Cardiac fibroblast (primary cell): ENCODE data around the gene SMARCA1.

Experiments used
- DNase-seq, 2 donors: peaks; one replicate each; pipeline versions ENCODE4 v3.0.0 to v3.0.0-alpha.2; 2010; ENCODE audit warnings: low read depth in 2 of 2
- H3K4me3 ChIP-seq, 2 donors: replicated peaks in 1 of 2; 1 replicate in 1 of 2; 2 replicates in 1 of 2; pipeline ENCODE4 v1.5.1; 2011; ENCODE audit warnings: low read depth in 2 of 2, low read length in 2 of 2, mild to moderate bottlenecking in 2 of 2, moderate library complexity in 1 of 2
- TF ChIP-seq, protein P1 (sequence below): IDR thresholded peaks from one replicate; pipeline ENCODE4 v1.5.1; 2011; ENCODE audit warnings: low read depth, mild to moderate bottlenecking, low read length, inconsistent platforms

The SMARCA1 gene

DNA sequence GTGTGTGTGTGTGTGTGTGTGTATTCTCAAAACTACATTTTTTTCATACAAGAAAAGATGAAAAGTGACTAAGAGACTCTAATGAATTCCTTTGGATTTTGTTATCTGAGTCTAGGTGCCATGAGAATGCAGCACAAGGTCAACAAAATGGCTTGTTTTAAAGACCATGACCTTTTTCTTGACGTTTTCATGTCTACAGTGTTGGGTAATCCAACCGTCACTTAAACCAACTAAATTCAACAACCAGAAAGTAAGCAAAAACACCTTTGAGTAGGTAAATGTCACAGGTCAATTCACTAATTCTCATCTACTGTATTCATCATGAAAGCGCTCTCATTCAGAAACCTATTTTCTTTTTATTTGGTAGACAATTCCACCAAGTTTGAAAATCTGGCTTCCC lies 3.1 kb downstream of the SMARCA1 start:
- DNase-seq = no peak
- TF ChIP-seq, protein P1, sequence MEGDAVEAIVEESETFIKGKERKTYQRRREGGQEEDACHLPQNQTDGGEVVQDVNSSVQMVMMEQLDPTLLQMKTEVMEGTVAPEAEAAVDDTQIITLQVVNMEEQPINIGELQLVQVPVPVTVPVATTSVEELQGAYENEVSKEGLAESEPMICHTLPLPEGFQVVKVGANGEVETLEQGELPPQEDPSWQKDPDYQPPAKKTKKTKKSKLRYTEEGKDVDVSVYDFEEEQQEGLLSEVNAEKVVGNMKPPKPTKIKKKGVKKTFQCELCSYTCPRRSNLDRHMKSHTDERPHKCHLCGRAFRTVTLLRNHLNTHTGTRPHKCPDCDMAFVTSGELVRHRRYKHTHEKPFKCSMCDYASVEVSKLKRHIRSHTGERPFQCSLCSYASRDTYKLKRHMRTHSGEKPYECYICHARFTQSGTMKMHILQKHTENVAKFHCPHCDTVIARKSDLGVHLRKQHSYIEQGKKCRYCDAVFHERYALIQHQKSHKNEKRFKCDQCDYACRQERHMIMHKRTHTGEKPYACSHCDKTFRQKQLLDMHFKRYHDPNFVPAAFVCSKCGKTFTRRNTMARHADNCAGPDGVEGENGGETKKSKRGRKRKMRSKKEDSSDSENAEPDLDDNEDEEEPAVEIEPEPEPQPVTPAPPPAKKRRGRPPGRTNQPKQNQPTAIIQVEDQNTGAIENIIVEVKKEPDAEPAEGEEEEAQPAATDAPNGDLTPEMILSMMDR = no peak
- H3K4me3 ChIP-seq = no peak overlapping the region

DNA sequence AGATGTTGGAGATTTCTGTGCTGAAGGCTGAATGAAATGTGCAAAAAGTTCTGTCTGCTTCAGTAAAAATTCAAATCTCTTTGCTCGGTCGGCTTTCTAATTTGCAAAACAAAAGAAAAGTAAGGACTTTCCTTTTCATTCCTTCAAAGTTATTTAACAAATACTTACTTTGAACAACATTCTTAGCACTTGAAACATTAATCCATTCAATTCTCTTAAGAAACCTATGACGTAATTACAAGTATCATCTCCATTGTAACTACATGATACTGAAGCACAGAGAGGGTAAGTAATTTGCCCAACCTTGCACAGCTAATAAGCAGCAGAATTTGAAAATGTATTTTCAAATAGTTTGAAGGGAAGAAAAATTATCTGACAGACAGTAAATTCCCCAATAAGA lies 6.9 kb downstream of the SMARCA1 start:
- no peak overlapping the region for H3K4me3 ChIP-seq
- DNase-seq = no peak
- TF ChIP-seq, protein P1 = no peak

DNA sequence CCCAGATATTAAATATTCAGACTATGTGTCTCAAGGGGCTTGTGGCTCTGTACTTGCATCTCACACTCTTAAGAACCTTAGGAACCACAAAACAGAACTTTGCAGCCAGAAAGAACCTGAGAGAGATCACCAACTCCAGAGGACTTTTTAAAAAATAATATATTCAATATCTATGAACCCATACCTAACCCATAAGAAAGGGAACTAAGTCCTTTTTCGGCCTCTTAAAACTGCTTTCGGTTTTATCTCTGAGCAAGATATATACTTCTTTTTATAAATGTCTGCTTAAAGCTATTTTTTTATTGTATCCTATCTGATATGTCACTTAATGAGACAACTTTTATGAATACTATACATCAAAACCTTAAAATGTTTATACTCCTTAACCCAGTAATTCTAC lies 10.9 kb downstream of the SMARCA1 start:
- TF ChIP-seq, protein P1 = no peak
- no peak for DNase-seq

DNA sequence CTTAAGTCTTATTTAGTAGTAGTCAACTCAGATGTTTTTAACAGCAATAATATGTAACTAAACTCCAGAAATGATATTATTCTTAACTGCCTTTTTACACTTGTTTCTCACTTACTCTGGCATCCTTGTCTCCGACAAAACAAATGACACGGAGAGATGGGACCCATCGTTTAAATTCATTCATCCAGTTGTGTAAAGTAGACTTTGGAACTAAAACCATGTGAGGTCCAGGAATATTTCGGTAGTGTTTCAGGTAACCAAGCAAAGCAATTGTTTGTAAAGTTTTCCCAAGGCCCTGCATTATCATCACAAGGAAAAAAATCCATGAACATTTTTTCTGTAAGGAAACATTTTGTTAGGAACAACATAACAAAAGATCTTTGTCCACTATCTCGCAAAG lies 11.6 kb downstream of the SMARCA1 start:
- no peak overlapping the region for H3K4me3 ChIP-seq
- TF ChIP-seq, protein P1 = no peak
- no peak for DNase-seq

More for the DNA sequence above, 10.9 kb downstream of the SMARCA1 start:
- no peak overlapping the region for H3K4me3 ChIP-seq

DNA sequence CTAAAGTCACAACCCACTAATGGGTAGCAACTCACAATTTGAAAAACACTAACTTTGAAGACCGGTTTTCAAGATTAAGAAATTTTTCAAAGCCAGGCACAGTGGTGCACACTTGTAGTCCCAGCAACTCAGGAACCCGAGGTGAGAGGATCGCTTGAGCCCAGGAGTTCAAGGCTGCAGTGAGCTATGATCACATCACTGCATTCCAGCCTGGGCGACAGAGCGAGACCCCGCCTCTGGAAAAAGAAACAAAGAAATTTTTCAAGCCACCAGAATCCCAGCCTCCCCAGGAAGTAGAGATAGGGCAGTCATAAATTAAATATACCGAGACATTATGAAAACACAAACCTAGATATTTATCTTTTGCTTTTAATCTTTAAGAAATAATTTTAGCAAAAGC lies 13.0 kb downstream of the SMARCA1 start:
- DNase-seq = no peak
- H3K4me3 ChIP-seq = no peak overlapping the region
- TF ChIP-seq, protein P1 = no peak

DNA sequence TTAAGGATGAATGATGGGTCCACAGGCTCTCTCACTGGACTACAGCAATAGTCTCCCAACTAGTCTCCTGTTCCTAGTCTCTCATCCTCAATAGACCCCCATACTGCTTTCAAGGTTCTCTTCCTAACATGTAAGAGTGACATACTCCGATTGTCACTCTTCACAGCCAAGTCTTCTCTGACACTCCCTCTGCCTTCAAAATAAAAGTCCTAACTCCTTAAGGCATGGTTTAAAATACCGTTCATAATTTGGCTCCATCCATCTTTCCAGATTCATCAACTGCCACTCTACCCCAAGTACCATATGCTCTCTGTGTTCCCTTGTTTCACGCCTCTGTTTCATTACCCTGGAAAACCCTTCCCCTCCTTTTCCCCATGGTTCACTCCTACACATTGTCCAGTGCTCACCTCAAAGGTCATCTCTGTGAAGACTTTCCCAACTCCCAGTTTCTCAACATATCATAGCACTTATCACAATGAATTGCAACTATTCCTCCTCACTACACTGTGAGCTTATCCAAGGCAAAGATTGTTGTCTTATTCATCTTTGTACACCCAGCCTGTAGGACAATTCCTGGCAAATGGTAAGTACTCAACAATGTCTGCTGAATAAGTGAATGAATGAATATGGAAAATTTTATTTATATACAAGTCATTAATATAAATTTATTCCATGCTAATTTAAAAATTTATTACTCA lies 26.0 kb downstream of the SMARCA1 start:
- no peak for DNase-seq
- no peak overlapping the region for H3K4me3 ChIP-seq
- TF ChIP-seq, protein P1 = no peak

- DNase-seq = peak; percentile 22 to 48
- H3K4me3 ChIP-seq = no peak overlapping the region
- TF ChIP-seq, protein P1 = no peak
Measured at GRCh38 chrX:129496625-129497024, 26.7 kb downstream of the SMARCA1 start.
